ENCODE data around the gene ABCB8.
"Not testable (repeated sequence)": the region's sequence is repeated elsewhere in the genome, so short reads cannot be mapped to it uniquely, and the experiment has no call there.

ABCB8 gene

DNA sequence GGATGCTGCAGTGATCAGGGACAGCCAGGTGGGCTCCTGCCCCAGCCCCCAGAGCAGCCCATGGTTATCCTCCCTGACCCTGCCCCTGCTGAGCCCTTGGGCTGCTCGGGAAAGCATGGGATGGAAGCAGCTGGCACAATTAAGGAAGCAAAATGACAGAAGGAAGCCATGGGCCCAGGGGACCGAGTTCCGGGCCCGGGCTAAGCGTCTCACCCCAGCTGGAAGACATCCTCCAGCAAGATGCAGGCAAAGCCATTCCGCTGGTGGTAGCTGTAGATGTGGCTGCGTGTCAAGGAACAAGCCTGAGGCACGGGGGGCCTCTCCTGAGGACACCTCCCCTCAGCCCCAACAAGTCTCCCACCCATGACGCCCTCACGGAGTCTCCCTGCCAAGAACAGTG is 5.0 kb upstream of the ABCB8 start:
- TF ChIP-seq CTCF (IDR thresholded peaks at IDR 0.05; ENCODE audit: unreplicated experiment in 3 of 3) = no peak
- H3K36me3 Mint-ChIP-seq (ENCODE audit: low read depth) = no peaks in the 10 kb centered on the region
- H3K4me1 Mint-ChIP-seq = peaks cover 24% of the 10 kb centered on the region
- H3K9me3 Mint-ChIP-seq = no peaks in the 10 kb centered on the region
- H3K27me3 Mint-ChIP-seq (ENCODE audit: low read depth) = peaks cover 38% of the 10 kb centered on the region
- no peak overlapping the region for H3K27ac Mint-ChIP-seq
- no peak overlapping the region for H3K4me3 Mint-ChIP-seq

DNA sequence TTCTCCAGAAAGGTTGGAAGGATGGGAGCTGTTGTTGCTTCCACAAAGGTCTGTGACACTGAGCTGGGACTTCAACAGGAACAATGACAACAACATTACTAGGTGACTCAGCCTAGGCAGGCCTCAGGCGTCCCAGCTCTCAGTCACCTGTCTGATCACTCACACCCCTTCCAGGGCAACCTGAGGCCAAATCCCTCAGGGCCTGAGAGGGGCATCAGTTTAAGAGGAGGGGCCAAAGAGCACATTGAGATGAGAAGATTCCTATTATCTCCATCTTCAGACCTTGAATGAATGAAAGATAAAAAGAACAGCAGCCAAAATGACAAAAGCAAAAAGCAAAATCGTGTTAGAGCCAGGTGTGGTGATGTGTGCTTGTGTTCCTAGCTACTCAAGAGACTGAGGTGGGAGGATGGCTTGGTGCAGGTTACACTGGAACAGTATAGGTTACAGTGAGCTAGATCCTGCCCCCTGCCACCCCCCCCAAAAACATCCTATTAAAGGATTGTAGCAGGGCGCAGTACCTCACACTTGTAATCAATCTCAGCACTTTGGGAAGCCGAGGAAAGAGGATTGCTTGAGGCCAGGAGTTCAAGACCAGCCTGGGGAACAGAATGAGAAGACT is 3.7 kb upstream of the ABCB8 start, which contains the start of gene ATG9B:
Gene ATG9B (minus strand): TSS at position 60 of the 622 bp plus-strand sequence. CDS start 71 bp downstream, outside the sequence.
- Mint-ChIP-seq H3K4me1 (peaks cover 26% of the 10 kb centered on the region), H3K27ac (no peak within 1 kb of the TSS), H3K4me3 (peak within 1 kb of the TSS; percentile 24 to 50 (median 30)), H3K9me3 (no peaks in the 10 kb centered on the region), H3K36me3 (ENCODE audit: low read depth) (peaks cover 3% of the 10 kb centered on the region), H3K27me3 (ENCODE audit: low read depth) (peaks cover 32% of the 10 kb centered on the region)
- TF ChIP-seq CTCF (IDR thresholded peaks at IDR 0.05; ENCODE audit: unreplicated experiment in 3 of 3) = no peak

DNA sequence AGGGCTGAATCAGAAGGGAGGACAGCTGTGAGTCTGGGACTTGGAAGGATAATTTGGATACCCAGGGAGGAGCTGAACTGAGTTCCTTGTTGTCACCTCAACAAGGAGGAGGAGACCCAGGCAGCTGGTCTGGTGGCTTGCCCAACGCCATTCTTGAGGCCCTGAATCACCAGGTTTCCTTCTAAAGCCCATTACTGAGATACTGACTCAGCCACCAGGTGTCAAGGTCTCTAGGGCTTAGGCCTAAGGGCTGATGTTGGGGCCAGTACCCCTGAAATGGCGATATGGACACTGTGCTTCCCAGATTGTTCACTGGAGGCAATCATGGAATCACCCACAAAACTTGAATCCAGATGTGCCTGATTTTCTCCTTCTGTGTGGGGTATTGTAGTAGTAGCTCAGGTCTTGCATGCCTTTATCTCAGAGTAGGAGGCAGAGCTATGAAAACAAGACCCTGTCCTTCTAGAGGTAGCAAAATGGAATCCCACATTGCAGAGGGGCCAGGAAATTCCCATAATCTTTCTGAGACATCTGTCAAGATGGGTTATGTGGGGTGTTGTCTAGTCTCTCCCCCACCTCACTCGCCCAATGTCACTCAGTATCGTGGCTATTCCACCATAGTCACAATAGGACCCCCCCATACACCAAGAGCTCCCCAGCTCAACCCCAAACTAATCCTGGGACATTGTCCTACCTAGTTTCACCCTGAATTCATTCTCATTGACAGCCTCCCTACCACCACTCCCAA is 2.2 kb upstream of the ABCB8 start:
- H3K4me3 Mint-ChIP-seq = peak overlapping the region; percentile 38 to 58 (median 41)
- peaks cover 15% of the 10 kb centered on the region for H3K4me1 Mint-ChIP-seq
- no peaks in the 10 kb centered on the region for H3K9me3 Mint-ChIP-seq
- no peak for TF ChIP-seq CTCF (IDR thresholded peaks at IDR 0.05; ENCODE audit: unreplicated experiment in 3 of 3)
- peaks cover 3% of the 10 kb centered on the region for H3K36me3 Mint-ChIP-seq (ENCODE audit: low read depth)
- no peak overlapping the region for H3K27ac Mint-ChIP-seq
- H3K27me3 Mint-ChIP-seq (ENCODE audit: low read depth) = peaks cover 22% of the 10 kb centered on the region

DNA sequence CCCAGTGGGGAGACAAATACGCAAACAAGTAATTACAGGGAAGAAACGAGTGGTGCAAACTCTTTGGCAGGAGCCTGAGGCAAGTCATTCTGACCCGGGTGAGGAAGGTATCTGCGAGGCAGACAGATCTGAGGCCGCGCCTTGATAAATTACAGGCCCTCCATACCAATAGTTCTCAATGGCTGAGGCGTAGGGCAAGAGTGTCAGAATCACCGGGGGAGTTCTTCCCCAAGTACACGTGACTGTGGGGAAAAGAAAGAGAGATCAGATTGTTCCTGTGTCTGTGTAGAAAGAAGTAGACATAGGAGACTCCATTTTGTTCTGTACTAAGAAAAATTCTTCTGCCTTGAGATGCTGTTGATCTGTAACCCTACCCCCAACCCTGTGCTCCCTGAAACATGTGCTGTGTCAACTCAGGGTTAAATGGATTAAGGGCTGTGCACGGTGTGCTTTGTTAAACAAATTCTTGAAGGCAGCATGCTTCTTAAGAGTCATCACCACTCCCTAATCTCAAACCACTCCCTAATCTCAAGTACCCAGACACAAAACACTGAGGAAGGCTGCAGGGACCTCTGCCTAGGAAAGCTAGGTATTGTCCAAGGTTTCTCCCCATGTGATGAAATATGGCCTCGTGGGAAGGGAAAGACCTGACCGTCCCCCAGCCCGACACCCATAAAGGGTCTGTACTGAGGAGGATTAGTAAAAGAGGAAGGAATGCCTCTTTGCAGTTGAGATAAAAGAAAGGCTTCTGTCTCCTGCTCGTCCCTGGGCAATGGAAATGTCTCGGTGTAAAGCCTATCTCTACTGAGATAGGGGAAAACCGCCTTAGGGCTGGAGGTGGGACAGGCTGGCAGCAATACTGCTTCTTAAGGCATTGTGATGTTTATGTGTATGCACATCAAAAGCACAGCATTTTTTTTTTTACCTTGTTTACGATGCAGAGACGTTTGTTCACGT is 1.2 kb upstream of the ABCB8 start:
- not testable (repeated sequence) for H3K36me3 Mint-ChIP-seq (ENCODE audit: low read depth); H3K9me3 Mint-ChIP-seq
- Mint-ChIP-seq H3K4me3 (peak overlapping the region; percentile 93 to 95 (median 94)), H3K27me3 (ENCODE audit: low read depth) (peaks cover 15% of the 10 kb centered on the region), H3K4me1 (peaks cover 15% of the 10 kb centered on the region), H3K27ac (peak overlapping the region in 1 of 3 experiments; percentile 94)

- H3K36me3 Mint-ChIP-seq (ENCODE audit: low read depth); H3K9me3 Mint-ChIP-seq: not testable (repeated sequence)
- peak overlapping the region; percentile 93 to 95 (median 94) for H3K4me3 Mint-ChIP-seq
- H3K27me3 Mint-ChIP-seq (ENCODE audit: low read depth) = peaks cover 15% of the 10 kb centered on the region
- peak overlapping the region; percentile 69 to 94 (median 93) for H3K27ac Mint-ChIP-seq
- H3K4me1 Mint-ChIP-seq = peaks cover 15% of the 10 kb centered on the region
These were observed 521 bp upstream of the ABCB8 start for GRCh38 chr7:151027728-151028130.

DNA sequence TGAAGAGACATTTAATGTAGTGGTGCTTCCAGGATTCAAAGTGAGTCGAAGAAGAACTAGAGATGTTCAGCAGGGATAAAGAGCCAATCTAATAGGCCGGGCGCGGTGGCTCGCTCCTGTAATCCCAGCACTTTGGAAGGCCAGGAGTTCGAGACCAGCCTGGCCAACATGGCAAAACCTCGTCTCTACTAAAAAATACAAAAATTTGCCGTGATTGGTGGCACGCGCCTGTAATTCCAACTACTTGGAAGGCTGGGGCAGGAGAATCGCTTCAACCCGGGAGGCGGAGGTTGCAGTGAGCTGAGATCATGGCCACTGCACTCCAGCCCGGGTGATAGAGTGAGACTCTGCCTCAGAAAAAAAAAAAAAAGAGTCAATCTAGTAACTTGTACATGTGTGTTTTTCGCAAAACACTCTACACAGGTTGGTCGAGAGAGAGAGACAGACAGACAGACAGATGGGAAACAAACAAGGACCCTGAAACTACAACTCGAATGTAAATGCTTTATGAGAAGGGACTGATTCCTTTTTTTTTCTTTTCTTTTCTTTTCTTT is 775 bp downstream of the ABCB8 start:
- Mint-ChIP-seq H3K27ac (peak overlapping the region; percentile 69 to 94 (median 93)), H3K4me1 (peaks cover 15% of the 10 kb centered on the region), H3K9me3 (no peaks in the 10 kb centered on the region), H3K27me3 (ENCODE audit: low read depth) (peaks cover 8% of the 10 kb centered on the region), H3K36me3 (ENCODE audit: low read depth) (peaks cover 6% of the 10 kb centered on the region), H3K4me3 (peak overlapping the region; percentile 93 to 95 (median 94))
- no peak for TF ChIP-seq CTCF (IDR thresholded peaks at IDR 0.05; ENCODE audit: unreplicated experiment in 3 of 3)
